T-helper 17 cell (primary cell): ENCODE measurements around the gene ZNF335. TPM values are rescaled to one million over a fixed set of nuclear protein-coding genes. Genes with fewer than 3 reads are reported as not detected.
"Not testable (repeated sequence)": the region's sequence is repeated elsewhere in the genome, so short reads cannot be mapped to it uniquely, and the experiment has no call there.

Experiments used
- ATAC-seq: fragments of 150-1000 bp; cut with Tn5 transposase; 2 replicates; pipeline ENCODE4 v1.10.0; 2021; ENCODE audit warnings: mild to moderate bottlenecking, moderate library complexity
- DNase-seq, 3 donors: peaks; one replicate each; pipeline versions ENCODE4 v3.0.0 to v3.0.0-alpha.2; 2020 to 2021
- H3K9me3 ChIP-seq: one replicate; pipeline ENCODE4 v1.7.0; 2013; ENCODE audit warnings: low read length, mild to moderate bottlenecking; ENCODE audit not compliant: control insufficient read depth, poor library complexity, severe bottlenecking
- H3K27ac Mint-ChIP-seq: one replicate; pipeline ENCODE4 v1.8.0; 2022; ENCODE audit warnings: mild to moderate bottlenecking, moderate library complexity, mixed read lengths
- H3K27me3 Mint-ChIP-seq: one replicate; pipeline ENCODE4 v1.8.0; 2022; ENCODE audit warnings: mixed read lengths
- H3K36me3 Mint-ChIP-seq: one replicate; pipeline ENCODE4 v1.8.0; 2022; ENCODE audit warnings: low read depth, mixed read lengths
- H3K4me1 Mint-ChIP-seq: one replicate; pipeline ENCODE4 v1.8.0; 2022; ENCODE audit warnings: mild to moderate bottlenecking, mixed read lengths
- H3K4me3 Mint-ChIP-seq: one replicate; pipeline ENCODE4 v1.8.0; 2022; ENCODE audit warnings: mild to moderate bottlenecking, moderate library complexity, mixed read lengths
- total RNA-seq, 4 donors: library from RNA in 2 of 4; stranded (reverse) in 2 of 4; gene quantifications; one replicate each; pipeline ENCODE4 v1.2.3 and lab custom pipeline; 2022 to 2026

The ZNF335 gene
- total RNA-seq, 2 donors from 2014 or later = 95.1 to 129 TPM

DNA sequence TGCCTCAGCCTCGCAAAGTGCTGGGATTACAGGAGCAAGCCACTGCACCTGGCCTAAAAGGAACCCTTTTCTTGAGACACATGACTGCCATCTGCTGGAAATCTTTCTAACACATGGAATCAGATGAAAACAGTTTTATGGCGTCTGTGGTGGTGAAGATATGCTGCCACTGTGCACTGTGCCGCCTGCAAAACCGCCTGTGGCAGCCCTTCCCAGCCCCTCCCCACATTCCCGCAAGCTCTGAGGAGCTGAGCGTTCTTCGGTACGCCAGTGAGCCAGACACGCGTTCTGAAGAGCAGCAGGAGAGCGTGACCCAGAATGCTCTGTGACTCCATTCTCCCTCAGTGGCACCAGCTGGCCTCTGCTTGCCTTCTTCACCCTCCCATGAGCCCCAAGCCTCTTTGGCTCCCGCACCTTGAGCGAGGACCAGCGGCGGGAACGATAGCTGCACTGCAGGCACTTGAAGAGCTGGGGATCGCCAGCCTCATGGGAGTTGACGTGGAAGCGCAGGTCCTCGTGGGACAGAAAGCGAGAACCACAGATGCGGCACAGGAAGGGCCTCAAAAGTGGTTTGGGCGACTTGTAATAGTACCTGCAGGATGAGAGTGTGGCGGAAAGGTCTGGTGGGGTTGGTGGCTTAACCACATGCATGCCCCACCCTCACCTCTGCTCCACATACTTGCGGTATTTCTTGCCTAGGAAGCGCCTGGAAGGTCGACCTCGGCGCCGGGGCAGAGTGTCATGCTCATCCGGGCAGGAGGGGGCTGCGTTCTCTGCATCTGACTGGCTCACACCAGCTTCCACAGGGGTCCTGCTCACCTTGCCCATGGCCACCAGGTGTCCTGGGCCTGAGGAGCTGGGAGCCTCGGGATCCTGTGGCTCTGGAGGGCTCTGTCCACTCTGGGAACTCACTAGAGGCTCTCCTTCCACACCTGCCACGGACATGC, 8.7 kb downstream of the ZNF335 start:
- ATAC-seq = peak; percentile 61
- Mint-ChIP-seq H3K4me1 (peaks cover 7% of the 10 kb centered on the region), H3K27me3 (no peaks in the 10 kb centered on the region), H3K36me3 (peaks cover 8% of the 10 kb centered on the region), H3K27ac (peak overlapping the region; percentile 19), H3K4me3 (peak overlapping the region; percentile 67)
- H3K9me3 ChIP-seq = no peaks in the 10 kb centered on the region
- DNase-seq = no peak

DNA sequence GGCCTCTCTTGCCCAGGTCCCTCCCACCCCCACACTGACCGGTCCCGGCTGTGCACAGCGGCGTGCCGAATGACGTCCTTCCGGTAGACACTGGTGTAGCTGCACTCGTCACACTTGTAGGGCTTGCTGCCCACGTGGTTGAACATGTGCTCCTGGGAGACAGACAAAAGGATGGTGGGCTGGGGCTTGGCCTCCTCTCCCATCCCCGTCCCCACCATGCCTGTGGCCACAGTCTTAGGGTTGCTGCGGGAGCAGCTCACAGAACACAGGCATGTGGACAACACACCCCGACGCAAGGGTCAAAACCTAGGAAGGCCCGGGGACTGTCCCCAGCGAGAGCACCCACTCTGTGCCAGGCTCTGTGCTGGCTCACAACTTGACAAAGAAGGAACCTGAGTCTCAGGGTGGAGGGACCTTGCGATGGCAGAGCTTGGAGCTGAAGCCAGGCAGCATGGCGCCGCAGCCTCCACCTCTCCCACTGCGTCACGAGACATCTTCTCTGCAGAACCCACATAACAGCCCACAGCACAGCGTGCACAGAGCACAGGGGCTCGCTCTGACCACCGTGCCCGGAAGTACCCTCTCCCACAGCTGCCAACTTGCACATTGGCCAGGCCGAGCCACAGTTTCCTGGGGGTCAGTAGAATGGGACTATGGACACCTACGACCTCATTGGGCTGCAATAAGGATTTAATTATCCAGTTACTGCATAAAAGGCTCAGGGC, 9.8 kb downstream of the ZNF335 start:
- Mint-ChIP-seq H3K27me3 (no peaks in the 10 kb centered on the region), H3K4me3 (no peak overlapping the region), H3K27ac (peak overlapping the region; percentile 39), H3K36me3 (peaks cover 8% of the 10 kb centered on the region), H3K4me1 (peaks cover 6% of the 10 kb centered on the region)
- H3K9me3 ChIP-seq = no peaks in the 10 kb centered on the region
- no peak for DNase-seq
- ATAC-seq = no peak

DNA sequence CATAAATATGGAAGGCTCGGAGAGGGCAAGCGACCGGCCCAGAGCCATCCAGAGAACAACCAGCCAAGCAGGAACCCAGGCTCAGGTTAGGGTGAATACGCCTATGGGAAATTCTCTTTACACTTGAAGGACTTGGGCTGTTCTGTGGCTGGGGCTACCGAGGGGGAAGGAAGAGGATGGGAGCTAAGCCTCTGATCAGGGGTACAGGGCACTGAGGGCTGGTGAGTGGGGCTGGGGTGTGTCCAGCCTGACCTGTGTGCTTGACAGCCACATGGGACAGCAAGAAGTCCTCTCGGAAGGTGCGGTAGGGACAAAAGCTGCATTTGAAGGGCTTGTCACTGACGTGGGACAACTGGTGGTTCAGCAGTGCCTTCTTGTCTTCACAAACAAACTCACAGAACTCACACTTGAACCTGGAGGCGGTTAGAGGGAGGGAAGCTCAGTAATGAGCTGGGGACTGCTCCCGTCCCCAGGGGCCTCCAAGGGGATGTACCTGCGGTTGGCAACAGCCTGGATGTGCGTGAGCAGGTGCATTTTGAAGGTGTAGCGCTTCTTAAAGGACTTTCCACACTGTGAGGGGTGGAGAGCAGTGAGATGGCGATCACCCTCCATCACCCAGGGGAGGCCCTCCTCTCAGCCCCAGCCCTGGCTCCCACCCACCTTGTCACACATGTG, 11.9 kb downstream of the ZNF335 start:
- no peak for DNase-seq
- no peak for ATAC-seq
- Mint-ChIP-seq H3K36me3 (peaks cover 8% of the 10 kb centered on the region), H3K27ac (peak overlapping the region; percentile 34), H3K4me3 (no peak overlapping the region), H3K4me1 (peaks cover 4% of the 10 kb centered on the region), H3K27me3 (no peaks in the 10 kb centered on the region)
- H3K9me3 ChIP-seq = no peaks in the 10 kb centered on the region

DNA sequence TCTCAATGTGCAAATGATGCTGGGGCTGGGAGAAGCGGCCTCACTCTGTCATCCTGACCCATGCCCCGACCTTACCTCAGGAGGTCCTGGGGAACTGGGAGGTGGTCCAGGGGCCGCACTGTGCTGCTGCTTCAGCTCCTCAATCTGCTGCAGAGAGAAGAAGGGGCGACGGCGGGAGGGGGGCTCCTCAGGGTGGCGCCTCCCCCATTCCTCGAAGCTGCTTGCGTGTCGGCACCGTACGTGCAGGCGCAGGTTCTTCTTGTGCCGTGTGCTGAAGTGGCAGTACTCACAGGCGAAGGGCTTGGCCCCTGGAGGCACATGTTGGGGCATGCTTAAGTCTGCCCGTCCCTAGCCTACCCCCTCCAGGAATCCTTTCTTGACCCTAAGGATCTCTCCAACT, 12.9 kb downstream of the ZNF335 start:
- no peaks in the 10 kb centered on the region for H3K27me3 Mint-ChIP-seq
- H3K4me3 Mint-ChIP-seq = no peak overlapping the region
- no peaks in the 10 kb centered on the region for H3K9me3 ChIP-seq
- DNase-seq (no peak), ATAC-seq (no peak)
- peaks cover 4% of the 10 kb centered on the region for H3K4me1 Mint-ChIP-seq
- H3K36me3 Mint-ChIP-seq = peaks cover 8% of the 10 kb centered on the region
- H3K27ac Mint-ChIP-seq = peak overlapping the region; percentile 34

DNA sequence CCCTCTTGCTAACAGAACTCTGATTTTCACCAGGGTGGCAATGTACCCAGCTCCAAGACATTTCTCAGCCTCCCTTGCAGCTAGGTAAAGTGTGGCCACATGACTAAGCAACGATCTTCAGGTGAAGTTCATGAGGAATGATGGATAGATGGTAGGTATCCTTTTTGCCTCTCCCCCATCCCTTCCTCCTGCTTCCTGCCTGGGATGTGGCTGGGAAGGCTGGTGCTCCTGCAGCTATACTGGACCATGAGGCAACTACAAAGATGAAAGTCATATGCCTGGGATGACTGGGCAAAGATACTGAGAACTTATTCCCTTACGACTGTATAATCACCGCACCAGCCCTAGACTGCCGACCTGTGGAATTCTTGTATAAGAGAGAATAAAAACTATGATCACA, 13.4 kb downstream of the ZNF335 start:
- Mint-ChIP-seq H3K4me3 (no peak overlapping the region), H3K27me3 (no peaks in the 10 kb centered on the region), H3K36me3 (peaks cover 9% of the 10 kb centered on the region), H3K27ac (no peak overlapping the region), H3K4me1 (peaks cover 4% of the 10 kb centered on the region)
- DNase-seq (no peak), ATAC-seq (no peak)
- H3K9me3 ChIP-seq = no peaks in the 10 kb centered on the region

DNA sequence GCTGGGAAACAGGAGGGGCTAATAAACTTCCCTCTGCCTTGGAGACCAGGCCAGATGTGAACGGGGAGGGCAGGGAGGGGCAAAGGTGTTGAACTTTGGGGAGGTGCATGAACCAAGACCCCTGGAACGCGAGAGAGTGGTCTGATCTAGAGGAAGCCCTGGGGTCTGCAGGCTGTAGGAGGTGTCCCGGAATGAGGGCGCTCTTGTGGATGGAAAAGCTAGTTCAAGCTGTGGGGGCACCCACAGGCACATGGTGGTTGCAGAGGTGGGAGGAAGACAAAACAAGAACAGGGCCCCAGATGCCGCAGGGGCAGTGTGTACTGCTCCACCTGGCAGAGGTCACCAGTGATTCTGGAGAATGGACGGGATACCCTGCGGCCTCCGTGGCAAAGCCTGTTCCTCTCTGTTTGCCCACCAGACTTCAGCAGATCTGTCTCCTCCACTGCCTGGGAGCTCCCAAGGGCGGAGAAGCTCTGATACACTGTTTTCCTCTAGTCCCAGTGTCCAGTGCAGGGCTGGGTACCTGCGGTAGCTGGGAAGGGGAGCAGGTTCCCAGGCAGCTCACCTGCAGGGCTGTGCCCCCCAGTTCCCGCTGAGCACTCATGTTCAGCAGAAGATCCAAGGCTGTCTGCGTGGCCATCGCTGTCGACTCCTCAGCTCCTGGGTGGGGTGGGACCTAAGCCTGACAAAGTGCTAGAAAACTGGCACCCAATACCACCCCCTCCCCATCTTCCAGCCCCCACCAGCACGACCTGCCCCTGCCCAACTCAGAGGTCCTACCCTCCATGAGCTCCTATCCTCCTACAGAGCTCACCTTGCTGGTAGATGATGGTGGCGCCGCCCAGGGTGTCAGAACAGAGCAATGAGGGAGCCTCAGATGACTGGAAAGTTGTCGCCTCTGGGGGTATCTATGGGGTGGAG, 14.7 kb downstream of the ZNF335 start:
- Mint-ChIP-seq H3K4me1 (peaks cover under 1% of the 10 kb centered on the region), H3K4me3 (no peak overlapping the region), H3K27ac (no peak overlapping the region), H3K36me3 (peaks cover 6% of the 10 kb centered on the region), H3K27me3 (no peaks in the 10 kb centered on the region)
- H3K9me3 ChIP-seq = no peaks in the 10 kb centered on the region
- no peak for ATAC-seq
- no peak for DNase-seq

DNA sequence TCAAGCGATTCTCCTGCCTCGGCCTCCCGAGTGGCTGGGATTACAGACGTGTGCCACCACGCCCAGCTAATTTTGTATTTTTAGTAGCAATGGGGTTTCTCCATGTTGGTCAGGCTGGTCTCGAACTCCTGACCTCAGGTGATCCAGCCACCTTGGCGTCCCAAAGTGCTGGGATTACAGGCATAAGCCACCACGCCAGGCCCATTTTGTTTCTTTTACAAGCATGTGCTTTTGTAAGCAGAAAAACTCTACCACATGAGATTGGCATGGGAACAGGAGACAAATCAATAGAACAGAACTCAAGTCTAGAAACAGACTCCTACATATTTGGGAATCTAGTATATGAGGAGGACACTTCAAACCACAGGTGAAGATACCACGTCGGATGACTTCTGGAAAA, 15.7 kb downstream of the ZNF335 start:
- not testable (repeated sequence) for H3K4me1 Mint-ChIP-seq, ATAC-seq, H3K36me3 Mint-ChIP-seq, DNase-seq, H3K27me3 Mint-ChIP-seq, H3K9me3 ChIP-seq, H3K4me3 Mint-ChIP-seq, H3K27ac Mint-ChIP-seq

DNA sequence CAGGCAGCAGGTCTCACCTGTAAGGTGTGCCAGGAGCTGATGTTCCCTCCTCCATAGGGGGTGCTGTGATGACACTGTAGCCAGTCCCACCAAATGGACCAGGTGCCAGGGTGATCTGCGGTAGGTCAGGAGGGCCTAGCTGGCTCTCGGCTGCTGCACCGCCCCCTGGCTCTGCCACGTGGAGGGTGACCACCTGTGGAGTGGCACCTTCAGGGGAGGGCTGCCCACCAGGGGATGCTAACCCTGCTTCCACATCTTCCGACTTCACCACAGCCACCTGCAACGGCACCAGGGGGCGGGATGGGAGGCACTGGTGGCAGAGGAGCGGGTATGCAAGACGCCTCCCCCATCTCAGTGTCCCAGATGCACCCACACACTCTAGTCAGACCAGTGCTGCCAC, 18.3 kb downstream of the ZNF335 start:
- H3K36me3 Mint-ChIP-seq = peaks cover 3% of the 10 kb centered on the region
- no peak for DNase-seq
- no peak overlapping the region for H3K27ac Mint-ChIP-seq
- ATAC-seq = no peak
- peaks cover 11% of the 10 kb centered on the region for H3K4me1 Mint-ChIP-seq
- H3K9me3 ChIP-seq = no peaks in the 10 kb centered on the region
- H3K27me3 Mint-ChIP-seq = no peaks in the 10 kb centered on the region
- H3K4me3 Mint-ChIP-seq = no peak overlapping the region

DNA sequence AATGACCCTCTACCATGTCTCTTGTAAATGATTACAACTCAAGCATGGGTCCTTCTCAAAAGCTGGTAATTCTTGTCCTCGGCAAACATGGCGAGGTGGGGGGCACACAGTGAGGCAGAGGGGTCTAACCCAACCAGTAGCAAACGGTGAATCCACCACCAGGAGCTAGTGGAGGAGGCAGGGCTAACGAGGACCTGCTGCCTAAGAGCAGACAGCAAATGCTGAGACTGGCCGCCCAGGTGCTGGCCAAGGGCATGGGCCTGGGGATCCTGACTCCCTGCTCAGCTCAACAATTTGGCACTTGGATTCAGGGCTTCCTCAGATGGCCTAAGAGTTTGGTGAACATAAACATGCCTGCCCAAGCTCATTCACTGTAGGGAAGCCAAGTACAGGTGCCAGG, 19.1 kb downstream of the ZNF335 start:
- Mint-ChIP-seq H3K36me3 (peaks cover 2% of the 10 kb centered on the region), H3K4me1 (peaks cover 11% of the 10 kb centered on the region), H3K27me3 (no peaks in the 10 kb centered on the region)

DNA sequence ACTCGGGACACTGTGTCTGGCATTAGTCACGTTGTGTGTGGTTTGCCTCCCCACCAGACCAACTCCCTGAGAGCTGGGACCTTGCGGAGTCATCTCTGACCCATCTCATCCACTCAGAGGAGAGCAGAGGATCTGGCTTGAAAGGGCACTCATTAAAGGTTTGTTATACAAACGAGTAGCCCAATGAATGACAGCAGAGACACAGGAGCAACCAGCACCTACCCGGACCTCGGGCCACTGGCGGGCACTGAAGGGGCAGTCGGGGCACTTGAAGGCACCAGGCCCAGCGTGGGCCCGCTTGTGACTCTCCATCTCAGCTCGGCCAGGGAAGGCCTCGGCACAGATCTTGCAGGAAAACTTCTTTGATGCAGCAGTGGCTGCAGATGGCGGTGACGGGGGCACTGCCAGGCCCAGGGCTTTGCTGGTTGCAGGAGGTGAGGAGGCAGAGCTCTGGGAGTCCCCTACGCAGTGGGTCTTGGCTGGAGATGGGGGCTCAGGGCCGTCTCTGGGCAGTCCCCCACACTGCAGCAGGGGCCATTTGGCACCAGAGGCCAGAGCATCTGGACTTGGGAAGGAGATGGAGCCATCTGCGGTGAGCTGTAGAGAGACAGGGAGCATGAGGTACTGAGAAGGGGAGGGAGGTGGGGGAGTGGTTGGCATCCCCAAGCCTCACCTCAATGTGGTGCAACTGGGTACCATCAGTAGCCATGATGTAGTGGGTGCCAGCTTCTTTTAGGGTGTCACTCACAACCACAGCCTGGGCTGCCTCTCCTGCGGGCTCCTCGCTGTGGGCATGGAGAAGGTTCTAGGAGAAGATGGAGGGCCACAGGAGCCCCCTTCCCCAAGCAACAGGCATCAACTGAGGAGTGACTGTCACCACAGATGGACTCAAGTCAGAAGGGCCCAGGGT, 19.8 kb downstream of the ZNF335 start:
- ATAC-seq (no peak), DNase-seq (no peak)
- H3K9me3 ChIP-seq = no peaks in the 10 kb centered on the region
- peaks cover 11% of the 10 kb centered on the region for H3K4me1 Mint-ChIP-seq
- H3K27me3 Mint-ChIP-seq = no peaks in the 10 kb centered on the region
- no peak overlapping the region for H3K4me3 Mint-ChIP-seq
- H3K27ac Mint-ChIP-seq = peak overlapping the region; percentile 69
- H3K36me3 Mint-ChIP-seq = peaks cover 2% of the 10 kb centered on the region

More for the DNA sequence above, 19.1 kb downstream of the ZNF335 start:
- no peak for ATAC-seq
- H3K27ac Mint-ChIP-seq = peak overlapping the region; percentile 69
- no peaks in the 10 kb centered on the region for H3K9me3 ChIP-seq
- H3K4me3 Mint-ChIP-seq = no peak overlapping the region
- no peak for DNase-seq

DNA sequence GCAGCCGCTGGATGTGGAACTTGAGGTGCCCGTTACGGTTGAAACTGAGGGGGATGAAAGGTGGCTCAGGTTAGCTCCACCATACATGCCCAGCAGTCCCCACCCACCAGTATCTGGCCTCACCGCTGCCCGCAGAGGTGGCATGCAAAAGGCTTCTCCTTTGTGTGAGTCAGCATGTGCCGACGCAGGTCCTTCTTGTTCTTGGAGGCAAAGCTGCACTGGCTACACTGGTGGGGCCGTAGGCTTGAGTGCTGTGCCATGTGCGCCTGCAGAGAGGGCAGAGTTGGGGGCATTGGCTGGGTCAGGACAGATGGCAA, 21.7 kb downstream of the ZNF335 start:
- H3K4me3 Mint-ChIP-seq = no peak overlapping the region
- H3K9me3 ChIP-seq = no peaks in the 10 kb centered on the region
- peaks cover 17% of the 10 kb centered on the region for H3K4me1 Mint-ChIP-seq
- no peaks in the 10 kb centered on the region for H3K27me3 Mint-ChIP-seq
- no peak overlapping the region for H3K27ac Mint-ChIP-seq
- H3K36me3 Mint-ChIP-seq = peaks cover 2% of the 10 kb centered on the region
- ATAC-seq (no peak), DNase-seq (no peak)
